IPS-NIHi11 (cell line): ENCODE results near the gene MINDY3.
"Not testable (repeated sequence)": the region's sequence is repeated elsewhere in the genome, so short reads cannot be mapped to it uniquely, and the experiment has no call there.

Experiments
- DNase-seq: peaks from one replicate; pipeline ENCODE4 v3.0.0; 2012; ENCODE audit warnings: mixed read lengths, low spot score

The MINDY3 gene

DNA sequence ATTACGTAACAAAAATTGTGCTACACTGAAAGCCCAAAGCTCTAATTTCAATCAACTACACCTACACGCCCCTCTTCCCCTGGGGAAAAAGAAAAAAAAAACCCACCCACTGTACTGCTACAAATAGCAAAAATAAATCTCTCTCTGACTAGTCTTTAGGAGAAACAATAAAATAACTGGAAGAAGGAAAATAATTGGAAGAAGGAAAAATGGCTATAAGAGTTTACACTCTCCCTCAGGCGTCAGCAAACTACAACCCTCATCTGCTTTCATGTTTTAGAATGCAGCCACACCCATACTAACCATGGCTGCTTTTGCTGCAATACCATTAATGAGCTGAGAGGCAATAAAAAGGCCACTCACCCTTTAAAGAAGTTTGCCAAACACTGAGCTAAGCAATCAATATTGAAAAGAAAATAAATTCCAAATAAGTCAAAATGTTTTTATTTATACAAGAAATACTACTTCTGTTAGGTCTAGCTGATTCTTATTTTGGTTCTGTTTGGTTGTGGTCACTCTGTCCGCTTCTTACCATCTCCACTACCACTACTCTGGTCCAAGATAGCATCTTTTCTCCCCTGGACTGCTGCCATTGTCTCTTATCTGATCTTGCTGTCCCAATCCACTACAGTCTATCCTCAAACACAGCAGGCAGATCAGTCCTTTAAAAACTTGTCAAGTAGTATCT is 3.8 kb downstream of the MINDY3 start:
- DNase-seq, result no peak

DNA sequence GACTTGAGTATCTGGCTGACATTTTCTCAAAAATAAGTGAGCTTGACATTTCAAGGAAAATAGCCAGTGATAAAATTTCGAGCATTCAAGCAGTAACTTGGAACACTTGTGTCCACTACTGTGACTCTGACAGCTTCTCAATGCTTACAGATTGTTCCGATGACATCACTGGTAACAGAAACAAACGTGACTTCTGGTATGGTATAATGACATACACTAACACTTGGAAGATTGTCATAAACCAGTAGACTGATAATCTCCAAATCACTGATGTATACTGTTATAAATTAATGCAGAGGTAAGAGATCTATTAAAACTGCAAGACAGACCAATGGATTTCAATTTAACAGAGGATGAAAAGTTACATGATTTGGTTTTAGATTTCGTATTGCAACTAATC is 6.5 kb downstream of the MINDY3 start:
- no peak for DNase-seq

DNA sequence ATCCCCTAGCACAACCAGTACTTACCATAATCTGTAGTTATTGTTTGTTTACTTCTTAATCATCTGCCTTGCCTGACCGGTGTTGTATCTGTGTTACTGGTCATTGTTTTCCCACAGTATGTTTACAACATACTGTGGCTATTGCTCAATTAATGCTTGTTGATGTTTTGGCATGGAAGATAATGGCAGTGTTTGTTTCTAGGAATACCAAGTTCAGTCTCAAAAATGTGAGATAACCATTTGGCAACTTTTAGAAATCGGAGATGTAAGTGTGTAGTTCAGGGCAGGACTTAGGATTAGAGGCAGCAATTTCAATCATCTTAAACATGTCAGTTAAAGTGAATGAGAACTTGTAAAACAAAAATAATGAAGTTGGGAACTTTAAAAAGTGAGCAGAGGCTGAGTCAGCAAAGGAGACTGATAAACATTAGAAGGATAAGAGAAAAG is 8.2 kb downstream of the MINDY3 start:
- DNase-seq, result no peak

DNA sequence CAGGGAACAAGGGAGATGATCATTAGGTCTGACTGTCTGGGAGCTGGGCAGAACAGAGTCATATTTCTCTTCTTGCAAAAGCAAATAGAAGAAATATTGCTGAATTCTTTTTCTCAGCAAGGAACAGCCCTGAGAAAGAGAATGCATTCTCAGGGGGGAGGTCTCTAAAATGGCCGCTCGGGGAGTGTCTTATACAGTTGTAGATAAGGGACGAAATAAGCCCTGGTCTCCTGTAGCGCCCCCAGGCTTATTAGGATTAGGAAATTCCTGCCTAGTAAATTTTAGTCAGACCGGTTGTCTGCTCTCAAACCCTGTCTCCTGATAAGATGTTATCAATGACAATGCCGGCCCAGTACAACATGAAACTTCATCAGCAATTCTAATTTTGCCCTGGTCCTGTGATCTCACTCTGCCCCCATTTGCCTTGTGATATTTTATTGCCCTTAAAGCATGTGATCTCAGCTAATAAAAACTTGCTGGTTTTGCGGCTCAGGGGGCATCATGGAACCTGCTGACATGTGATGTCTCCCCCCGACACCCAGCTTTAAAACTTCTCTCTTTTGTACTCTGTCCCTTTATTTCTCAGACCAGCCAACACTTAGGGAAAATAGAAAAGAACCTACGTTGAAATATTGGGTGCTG is 9.8 kb downstream of the MINDY3 start:
- DNase-seq, result not testable (repeated sequence)

DNA sequence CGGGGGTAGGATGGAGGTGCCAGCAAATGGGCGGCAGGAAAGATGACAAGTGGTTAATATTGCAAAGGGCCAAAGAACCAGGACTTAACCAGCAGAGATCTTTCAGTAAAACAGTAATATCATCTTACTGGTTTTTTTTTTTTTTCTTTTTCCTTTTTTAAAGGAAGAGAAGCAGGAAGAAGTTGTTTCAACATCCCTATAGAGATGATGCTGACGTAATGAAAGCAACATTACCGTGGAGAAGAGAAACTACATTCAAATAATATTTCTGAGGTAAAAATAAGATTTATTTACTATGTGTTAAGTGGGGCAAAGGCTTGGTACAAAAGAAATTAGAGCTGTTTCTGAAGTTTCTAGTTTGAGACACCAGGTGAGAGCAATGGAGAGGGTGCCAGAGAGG is 11.0 kb downstream of the MINDY3 start:
- DNase-seq, result no peak

DNA sequence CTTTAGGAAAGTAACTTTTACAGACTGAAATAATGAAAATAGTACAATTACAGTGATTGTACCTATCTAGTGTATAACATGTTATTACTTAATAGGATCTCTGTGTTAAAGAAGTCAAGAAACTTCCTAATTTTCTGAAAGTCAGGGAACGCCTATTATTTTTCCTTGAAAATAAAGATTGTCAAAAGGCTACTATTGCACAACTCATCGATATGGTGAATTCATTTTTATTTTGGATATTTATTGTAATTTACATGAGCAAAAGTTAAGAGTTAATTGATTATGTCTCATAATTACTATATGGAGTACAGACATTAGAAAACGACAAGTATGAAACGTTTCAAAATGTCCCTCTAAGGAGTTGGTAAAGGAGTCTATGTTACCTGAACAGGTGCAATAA is 12.8 kb downstream of the MINDY3 start:
- DNase-seq, result no peak

DNA sequence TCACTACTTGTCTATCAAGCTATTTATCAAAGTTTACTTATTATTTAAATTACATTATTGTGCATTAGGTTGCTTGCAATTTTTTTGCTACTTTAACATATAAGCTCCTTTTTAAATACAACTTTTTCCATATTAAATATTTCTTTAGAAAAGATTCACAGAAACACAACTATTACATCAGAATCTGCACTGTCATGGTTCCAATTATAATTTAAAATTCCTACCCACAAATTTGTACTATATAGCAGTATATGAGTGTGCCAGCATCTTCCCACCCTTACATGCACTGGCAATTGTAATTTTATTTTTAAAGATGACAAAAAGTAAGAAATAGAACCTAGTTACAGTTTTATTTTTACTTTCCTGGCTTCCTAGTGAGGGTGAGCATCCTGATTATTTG is 15.8 kb downstream of the MINDY3 start:
- no peak for DNase-seq

DNA sequence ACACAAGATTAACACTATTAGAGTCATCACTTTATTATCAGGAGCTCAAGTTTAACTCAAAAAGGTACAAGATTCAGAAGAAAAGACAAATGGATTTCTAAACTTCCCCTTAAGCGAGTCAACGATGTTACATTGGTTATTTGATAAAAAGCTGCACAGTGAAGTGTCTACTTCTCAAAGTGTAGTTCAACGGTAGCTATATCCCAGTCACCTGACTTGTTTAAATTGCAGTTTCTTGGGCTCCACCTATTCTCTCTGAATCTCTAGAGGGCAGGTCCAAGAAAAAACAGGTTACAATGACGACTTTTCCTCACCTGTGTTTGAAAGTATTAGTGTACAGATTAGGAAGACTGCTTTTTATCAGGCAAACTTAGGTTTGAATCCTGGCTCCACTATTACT is 16.6 kb downstream of the MINDY3 start:
- no peak for DNase-seq

DNA sequence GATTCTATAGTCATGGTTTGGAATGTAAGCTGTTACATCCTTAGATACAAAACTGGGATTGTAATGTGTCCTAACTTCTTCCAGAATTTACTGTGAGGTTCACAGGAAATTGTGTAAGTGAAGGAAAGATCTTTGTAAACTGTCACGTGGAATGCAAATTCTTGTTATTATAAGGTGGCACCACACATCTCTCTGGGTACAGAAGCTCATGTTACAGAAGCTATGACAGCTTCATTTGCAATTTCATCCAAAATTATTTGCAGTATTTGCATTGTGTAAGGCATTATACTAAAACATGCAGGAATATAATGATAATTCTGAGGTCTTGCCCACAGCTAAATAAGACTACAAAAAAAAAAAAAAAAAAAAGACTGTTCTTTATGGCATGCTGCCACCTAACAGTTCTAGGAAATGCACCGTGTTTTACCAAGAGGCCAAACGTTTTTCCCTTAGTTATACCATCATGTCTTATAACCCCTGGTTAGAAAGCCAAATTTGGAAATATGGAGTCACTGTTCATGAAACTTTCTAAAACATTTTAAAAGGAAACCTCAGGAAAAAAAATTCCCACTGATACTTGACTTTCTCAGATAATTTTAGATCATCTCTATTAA is 17.6 kb downstream of the MINDY3 start:
- DNase-seq, result no peak

DNA sequence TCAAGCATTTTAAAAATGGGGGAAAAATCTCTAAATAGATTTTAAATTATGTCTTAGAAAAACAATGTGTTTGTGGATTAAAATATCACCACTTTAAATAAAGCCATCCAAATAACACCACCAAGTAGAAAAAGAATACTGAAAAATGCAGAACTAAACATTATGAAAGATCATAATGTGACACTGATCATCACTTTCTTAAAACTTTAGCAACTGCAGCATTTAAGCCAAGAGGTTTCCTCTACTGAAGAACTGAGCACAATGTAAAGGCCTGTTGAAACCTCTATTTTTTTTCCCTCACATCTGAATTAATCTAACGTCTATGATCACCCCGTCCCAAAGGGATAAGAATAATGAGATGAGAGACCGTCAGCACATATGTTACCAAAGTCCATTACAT is 18.6 kb downstream of the MINDY3 start:
- DNase-seq, result no peak

DNA sequence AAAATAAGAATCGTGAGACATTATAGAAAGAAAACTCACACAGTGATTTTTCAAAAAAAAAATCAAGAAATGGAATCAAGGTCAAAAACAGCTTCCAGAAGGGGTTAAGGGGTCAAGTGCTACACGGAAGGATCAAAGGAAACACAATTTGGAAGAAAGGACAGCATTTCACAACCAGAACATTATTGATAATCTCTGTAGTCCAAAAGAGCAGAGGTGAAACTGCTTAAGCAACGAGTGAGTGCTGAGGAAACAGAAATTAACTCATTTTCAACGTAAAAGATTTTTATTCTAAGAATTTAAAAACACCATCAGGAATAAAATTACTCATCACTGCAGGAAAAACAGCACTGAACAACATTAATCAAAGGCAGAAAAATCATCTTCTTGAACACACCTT is 23.5 kb downstream of the MINDY3 start:
- DNase-seq, result no peak

DNA sequence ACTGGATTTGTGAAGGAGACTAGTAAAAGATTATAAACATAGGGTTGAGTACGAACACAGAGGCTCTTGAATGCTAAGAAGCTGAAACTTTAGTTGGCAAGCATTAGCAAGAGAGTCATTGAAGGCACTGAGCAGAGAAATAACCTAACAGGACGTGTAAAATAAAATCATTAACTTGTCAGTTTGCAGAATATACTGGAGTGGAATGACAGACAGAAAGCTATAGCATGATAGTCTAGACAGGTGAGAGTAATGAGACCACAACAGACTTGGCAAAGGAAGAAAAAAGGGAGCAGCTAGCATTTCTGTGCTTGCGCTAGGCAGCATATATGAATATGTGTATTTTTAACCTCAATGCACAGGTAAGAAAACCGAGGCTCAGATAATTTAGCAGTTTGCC is 30.8 kb downstream of the MINDY3 start:
- no peak for DNase-seq

DNA sequence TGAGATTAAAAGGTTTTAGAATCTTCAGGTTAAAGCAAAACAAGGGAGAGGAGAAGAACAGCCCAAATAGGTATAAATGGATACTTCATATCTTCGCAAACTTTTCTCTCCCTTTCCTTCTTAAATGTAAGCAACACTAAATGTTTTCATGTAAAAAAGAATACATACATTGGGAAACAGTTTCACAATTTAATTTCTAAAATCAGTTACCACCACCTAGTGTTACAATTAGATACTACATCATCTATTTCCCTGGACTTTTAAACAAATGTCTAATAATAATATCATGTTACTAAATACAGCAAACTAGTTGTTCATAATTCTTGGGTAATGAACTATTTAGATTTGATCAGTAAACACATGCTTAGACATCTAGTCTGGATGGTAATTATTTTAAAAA is 35.8 kb downstream of the MINDY3 start:
- no peak for DNase-seq

DNA sequence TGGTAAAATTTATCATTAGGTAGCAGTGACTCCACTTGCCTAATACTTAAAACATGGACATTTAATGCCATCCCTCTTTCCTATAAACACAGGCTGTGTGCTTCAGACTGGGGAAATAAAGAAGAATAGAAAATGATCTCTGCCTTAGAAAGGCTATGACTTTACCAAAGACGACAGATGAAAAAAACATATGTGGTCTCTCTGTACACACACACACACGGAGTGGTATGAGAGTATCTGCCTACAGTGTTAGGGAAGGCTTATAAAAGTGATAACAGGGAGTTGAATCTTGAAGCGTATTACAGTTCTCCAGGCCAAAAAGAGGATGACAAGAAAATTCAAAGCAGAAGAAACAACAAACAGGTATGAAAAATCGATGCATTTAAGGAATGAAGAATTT is 38.2 kb downstream of the MINDY3 start:
- DNase-seq, result no peak

DNA sequence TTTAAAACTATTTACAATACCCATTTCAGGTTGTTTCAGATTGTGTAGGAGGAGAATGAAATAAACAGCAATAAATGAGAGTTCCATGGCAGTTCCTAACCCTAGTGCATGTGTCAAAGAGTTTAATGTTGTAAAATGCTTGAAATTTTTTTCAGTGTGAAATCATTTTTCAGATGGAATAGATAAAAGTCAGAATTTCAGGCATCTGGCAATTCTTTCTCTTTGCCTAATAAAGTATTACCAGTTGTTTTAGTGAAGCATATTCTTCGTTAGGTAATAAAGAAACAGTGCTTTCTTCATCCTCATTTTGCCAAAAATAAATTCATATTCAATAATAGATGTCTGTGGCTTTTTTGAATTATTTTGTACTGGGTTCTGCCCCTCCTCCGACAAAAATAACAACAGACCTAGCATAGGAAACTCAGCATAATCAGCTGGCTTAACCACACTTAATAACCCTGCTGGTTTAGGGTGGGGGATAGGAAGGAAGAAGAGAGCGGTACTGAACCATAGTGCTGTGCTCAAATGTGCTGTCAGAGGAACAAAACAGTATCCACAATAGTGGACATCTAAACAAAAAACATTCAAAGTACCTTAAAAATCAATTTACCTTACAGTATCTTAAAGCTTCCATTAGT is 39.1 kb downstream of the MINDY3 start:
- no peak for DNase-seq

DNA sequence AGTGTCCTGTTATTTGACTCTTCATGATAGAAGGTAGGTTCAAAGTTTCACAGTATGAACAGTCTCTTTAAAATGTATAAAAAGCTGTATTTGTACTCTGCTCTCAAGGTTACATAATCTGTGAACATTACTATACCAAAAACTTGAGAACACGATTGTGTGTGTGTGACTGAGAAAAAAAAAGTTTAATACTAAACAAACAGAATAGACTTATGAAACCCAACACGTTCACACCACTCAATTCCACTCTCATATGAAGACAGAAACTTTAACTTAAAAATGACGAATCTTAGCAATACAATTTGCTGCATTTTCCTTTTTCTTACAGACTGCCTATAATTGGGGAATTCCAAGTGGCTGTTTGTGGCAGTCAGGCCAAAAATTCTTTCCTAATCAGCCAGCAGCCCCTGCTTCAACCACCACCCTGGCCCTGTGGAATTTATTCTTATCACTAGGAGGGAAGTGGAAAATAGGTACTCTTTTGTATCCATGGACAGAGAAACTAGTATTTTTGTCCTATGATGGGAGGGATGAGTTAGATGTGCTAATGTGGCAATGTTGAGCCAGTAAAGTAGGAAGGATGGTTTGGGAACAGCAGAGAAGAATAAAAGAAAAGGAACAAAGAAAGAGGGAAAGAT is 42.8 kb downstream of the MINDY3 start:
- no peak for DNase-seq

DNA sequence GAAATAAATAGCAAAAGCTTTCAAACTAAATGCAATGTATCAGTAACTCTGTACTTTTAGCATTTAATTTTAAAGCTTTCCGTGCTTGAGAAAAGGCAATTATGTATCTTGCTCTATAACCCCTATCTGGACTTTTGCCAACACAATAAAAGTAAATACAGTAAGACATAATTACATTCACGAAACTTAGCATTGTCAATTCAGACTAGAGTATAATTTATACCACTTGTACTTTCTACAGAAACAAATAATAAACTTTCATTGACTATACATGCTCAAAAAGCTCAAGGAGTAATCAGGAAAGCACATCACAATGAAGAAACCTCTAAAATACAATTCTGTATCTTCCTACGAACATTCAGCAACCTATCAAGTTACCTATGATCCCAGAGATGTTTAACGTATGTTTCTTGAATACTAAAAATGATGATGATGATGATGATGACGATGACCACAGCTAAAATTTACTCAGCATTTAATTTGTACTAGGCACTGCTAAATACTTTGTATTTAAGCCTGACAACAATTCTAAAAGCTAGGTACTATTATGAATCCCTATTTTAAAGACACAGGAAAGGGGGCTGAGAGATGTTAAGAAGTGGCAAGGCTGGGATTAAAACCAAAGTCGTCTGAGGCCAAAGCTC is 44.9 kb downstream of the MINDY3 start:
- no peak for DNase-seq

DNA sequence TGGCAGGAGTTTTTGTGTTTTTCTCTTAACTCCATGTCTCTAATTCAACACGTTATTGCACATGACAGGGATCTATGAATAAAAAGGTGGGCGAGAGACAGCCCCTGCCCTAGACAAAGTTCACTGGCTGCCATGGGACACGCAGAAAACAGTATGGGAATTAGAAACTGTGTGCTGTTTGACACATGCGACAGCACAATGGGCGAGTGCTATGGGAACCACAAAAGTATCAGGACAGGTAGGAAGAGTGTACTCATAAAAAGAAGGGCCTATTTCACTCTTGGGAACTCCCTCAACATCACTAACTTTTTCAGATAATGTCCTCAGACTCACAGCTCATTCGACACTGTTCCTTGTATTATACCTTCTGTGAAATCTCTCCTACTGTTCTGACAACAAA is 45.7 kb downstream of the MINDY3 start:
- no peak for DNase-seq

DNA sequence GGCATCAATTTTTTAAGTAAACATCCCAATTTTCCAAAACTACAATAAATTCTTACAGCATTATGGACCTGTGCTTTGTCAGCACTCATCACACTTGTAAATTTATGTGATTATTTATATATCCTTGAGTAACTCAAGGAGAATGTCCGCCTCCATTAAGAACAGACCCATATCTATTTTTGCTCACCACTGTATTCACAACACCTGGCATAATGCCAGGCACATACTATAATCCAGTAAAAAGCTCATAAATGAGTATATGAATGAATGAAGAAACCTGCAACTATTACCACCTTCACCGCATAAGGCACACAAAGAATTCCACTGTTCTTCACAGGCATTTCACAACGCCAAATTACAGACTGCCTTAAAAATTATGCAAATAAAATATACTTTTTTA is 46.9 kb downstream of the MINDY3 start:
- DNase-seq, result no peak

DNA sequence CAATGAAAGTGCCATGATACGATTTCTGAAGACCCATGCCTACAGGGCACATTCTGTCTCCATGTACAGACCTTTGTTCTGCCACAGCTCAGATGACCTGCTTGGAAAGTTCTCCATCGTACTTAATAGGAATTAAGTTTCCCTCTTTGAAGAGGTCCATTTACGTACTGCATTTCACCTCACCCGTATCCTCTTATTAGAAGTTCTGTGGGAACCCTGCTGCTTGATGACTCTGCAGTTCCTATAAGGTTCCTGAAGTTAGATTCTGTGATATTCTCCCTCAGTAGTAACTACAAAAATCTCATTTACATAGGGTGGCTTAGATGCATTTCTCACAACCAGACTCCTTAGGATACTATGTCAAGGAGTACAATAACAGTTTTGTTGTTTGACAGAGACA is 50.9 kb downstream of the MINDY3 start:
- no peak for DNase-seq

DNA sequence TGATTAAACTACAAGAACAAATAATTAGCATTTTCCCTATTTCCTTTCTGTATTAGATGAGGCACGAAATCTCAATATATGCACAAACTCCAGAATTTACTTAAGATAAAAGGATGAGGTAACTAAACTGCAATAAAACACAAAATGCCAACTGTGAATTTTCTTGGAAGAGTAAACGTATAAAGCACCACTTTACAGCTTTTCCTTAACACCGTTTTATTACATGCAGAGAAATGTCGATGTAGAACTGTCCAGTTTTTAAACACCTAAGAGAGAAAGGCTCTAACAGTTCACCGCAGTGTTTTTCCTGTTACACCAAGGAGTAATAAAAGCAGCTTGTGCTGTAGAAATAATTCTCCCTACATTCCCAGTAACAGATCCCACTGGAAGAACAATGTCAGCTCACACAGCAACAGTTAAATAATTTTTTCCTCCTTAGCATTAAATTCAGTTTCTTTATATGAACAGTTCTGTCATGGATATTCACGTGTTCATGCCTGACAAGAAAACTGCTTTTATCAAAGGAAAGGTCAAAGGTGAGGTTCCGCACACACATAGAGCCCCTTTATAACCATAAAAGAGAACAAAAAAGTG is 52.0 kb downstream of the MINDY3 start:
- DNase-seq, result no peak
